Skin epidermis (tissue), 12 donors: ENCODE data around the gene PDE1A.

Experiments used
- H3K27ac ChIP-seq, 21 experiments: fragments of 200-600 bp; sonication (generic) in 11 of 21; one replicate each; pipeline ENCODE4 v1.5.0; 2020; ENCODE audit warnings: mild to moderate bottlenecking in 3 of 21, inconsistent platforms in 2 of 21, moderate library complexity in 2 of 21
- H3K4me3 ChIP-seq, 7 experiments: fragments of 200-600 bp; sonication (generic) in 2 of 7; one replicate each; pipeline ENCODE4 v1.5.0; 2020; ENCODE audit warnings: inconsistent platforms in 2 of 7, mild to moderate bottlenecking in 2 of 7, moderate library complexity in 1 of 7

The PDE1A gene

GRCh38 chr2:182426918-182427240 is at the start of gene PDE1A:
TSS of gene PDE1A (minus strand) at chr2:182427036.
- Histone ChIP-seq H3K4me3 (peak within 1 kb of the TSS in 5 of 7 experiments; percentile 0 to 30 (median 18)), H3K27ac (peak within 1 kb of the TSS in 10 of 21 experiments; percentile 1 to 59 (median 24))

- Histone ChIP-seq H3K4me3 (no peak overlapping the region), H3K27ac (no peak overlapping the region)
These were observed 46.8 kb upstream of the PDE1A start for GRCh38 chr2:182473635-182474034.

GRCh38 chr2:182463760-182464159 is 36.9 kb upstream of the PDE1A start:
- Histone ChIP-seq H3K4me3 (no peak overlapping the region), H3K27ac (no peak overlapping the region)

DNA sequence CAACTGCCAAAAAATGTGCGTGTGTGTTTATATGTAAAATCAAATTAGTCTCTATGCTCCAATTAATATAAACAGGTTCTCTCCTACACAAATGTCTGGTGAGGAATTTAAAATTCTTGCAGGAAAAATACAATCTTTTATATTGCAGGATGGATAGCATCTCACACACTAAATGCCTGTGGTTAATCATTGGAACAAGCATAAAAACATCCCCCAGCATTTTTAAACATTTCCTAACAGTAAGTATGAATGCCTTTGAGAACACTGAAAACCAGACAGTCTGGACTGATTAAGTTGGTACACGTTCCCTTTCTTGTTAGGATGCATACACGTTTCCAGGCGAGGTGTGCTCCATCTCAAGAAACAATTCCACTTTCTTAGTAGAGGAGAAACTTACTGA is 29.9 kb upstream of the PDE1A start:
- H3K4me3 ChIP-seq, result no peak overlapping the region
- H3K27ac ChIP-seq, result no peak overlapping the region

DNA sequence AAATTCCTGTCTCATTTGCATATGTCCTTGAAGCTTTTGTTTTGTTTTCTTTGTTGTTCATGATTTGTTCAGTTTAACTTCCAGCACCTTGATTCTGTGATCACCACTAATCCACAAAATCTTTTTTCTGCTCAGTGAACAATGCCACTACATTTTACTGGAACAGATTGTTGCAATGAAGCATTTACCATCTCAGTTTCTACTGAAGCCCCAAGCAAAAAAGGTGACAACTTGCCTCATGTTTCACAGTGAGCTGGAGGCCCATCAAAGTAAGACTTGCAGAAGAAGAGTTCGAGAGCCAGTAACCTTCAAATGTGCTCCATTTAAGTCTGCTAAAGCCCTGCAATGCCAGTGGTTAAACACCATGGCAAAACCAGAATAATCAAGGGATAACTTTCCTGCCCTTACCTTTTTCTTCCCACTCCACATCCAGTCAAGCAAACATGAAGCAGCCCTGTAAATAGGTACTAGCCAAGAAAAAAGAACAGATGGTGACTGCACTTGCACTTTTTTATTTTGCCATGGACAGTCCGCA is 25.7 kb upstream of the PDE1A start:
- Histone ChIP-seq H3K27ac (no peak overlapping the region), H3K4me3 (no peak overlapping the region)

GRCh38 chr2:182448371-182448770 is 21.5 kb upstream of the PDE1A start:
- no peak overlapping the region for H3K4me3 ChIP-seq

DNA sequence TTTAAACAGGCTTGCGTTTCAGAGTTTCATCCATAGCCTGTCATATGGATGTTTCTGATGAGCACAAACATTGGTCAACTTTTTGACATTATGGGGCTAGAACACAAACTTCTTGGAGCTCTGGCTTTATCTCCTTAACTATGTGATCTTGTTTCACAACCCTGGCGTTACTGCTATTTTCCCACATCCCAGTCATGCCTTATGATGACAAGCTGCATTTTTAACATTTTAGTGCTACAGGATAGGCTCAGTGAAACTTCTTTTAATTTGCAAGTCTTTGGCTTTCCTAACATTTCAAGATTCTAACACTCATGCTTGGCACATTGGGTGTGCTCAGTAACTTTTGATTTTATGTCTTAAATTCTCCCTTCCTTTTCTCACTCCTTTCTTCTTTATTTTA is 21.0 kb upstream of the PDE1A start:
- Histone ChIP-seq H3K27ac (no peak overlapping the region), H3K4me3 (no peak overlapping the region)

More at GRCh38 chr2:182448371-182448770, 21.5 kb upstream of the PDE1A start:
- H3K27ac ChIP-seq, result no peak overlapping the region

- H3K27ac ChIP-seq, result no peak overlapping the region
These were observed 20.3 kb upstream of the PDE1A start for GRCh38 chr2:182447163-182447562.

GRCh38 chr2:182446087-182446486 is 19.3 kb upstream of the PDE1A start:
- no peak overlapping the region for H3K4me3 ChIP-seq
- H3K27ac ChIP-seq, result no peak overlapping the region

More at GRCh38 chr2:182447163-182447562, 20.3 kb upstream of the PDE1A start:
- H3K4me3 ChIP-seq, result no peak overlapping the region

- H3K4me3 ChIP-seq, result no peak overlapping the region
These were observed 18.6 kb upstream of the PDE1A start for GRCh38 chr2:182445391-182445965.

DNA sequence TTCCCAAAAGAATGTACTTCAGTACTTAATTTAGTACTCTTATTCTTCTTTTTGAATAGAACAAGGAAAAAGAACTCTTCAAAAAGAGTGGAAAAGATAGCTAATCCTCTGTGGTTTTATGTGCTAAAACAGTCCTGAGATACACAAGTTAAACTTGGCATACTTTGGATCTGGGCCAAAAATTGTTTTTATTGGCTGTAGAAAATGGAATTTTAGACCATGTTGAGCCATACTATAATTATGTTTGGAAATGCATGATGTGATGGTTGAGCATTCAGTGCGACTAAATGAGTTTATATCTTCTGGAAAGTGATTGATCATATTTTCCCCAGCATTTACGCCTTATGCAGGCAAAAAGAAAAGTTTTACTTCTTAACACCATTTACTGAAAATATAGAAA is 18.0 kb upstream of the PDE1A start:
- no peak overlapping the region for H3K4me3 ChIP-seq
- no peak overlapping the region for H3K27ac ChIP-seq

More at GRCh38 chr2:182445391-182445965, 18.6 kb upstream of the PDE1A start:
- no peak overlapping the region for H3K27ac ChIP-seq

- H3K4me3 ChIP-seq, result no peak overlapping the region
- H3K27ac ChIP-seq, result no peak overlapping the region
These were observed 17.3 kb upstream of the PDE1A start for GRCh38 chr2:182444170-182444569.

GRCh38 chr2:182436252-182436651 is 9.4 kb upstream of the PDE1A start:
- Histone ChIP-seq H3K27ac (no peak overlapping the region), H3K4me3 (no peak overlapping the region)

DNA sequence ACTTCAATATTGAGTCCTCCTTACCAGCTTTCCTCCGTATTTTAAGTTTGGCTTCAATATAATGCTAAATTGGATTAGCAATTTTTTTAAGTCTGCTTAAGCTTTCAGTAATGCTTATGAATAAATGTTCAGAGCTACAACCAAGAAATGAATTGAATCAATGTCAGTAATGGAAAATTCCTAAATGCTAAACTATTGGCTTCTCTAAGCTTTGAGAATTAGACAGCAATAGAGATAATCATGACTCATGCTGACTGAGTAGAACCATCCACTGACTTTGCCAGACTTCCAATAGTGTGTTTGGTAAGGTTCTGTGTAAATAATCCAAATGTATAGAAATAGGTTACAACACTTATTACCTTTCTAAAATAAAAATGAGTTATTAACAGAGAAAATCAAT is 8.9 kb upstream of the PDE1A start:
- no peak overlapping the region for H3K27ac ChIP-seq
- no peak overlapping the region for H3K4me3 ChIP-seq

- H3K4me3 ChIP-seq, result no peak overlapping the region
- no peak overlapping the region for H3K27ac ChIP-seq
These were observed 5.2 kb upstream of the PDE1A start for GRCh38 chr2:182432051-182432450.

DNA sequence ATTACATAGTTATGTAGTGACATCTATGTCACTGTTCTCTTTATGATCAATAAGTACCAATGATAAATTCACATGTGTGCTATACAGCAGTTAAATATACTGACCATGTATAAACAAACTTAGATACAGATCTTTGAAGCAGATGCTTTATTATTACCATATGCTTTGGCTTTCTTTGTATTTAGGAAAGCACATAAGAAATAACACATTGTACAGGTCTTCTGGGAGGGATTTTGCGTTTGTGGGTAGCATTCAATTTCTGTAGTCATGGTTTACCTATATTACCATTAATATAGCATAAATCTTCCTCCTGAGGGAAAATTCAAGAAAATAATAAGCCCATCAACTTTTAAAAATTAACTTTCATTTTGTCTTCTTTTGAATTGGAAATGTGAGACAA is 1.6 kb upstream of the PDE1A start:
- Histone ChIP-seq H3K27ac (no peak overlapping the region), H3K4me3 (no peak overlapping the region)

DNA sequence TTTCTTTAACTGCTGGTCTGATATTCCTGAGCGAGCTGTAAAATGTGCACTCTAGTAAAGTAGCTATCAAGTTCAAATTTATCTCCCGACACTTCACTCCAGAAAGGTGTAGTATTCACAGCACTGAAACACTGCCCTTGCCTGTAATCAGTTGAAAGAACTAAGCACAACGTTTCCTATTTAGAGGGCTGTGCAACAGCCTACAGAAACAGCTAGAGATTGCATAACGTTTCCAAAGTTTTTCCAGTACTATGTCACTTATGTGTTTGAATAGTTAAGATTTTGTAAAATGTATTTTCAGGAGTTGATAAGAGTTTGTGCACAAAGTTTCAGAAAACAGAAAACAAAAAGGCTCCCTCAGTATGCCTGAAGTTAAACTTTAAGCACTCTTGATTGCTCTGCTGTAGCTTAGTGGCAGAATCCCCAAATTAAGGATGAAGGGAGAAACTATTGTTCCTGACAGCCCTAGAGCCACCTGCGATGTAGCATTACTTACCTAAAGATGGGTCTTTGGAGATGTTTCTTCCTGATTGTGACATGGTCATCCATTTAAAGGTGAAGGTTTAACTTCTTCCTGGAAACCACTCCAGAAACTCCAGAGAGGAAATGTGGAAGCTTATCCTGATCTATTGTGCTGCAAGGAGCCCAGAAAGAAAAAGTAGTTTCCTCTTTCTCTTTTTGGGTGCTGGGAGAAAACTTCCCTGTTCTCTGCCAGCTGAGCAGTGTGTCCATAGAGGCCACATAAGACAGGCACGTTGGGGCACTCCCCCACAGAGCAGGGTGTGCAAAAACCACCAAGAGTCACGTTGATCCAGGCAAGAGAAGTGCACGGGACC is 536 bp downstream of the PDE1A start:
- Histone ChIP-seq H3K27ac (peak overlapping the region in 10 of 21 experiments; percentile 1 to 59 (median 24)), H3K4me3 (peak overlapping the region in 5 of 7 experiments; percentile 0 to 30 (median 18))

DNA sequence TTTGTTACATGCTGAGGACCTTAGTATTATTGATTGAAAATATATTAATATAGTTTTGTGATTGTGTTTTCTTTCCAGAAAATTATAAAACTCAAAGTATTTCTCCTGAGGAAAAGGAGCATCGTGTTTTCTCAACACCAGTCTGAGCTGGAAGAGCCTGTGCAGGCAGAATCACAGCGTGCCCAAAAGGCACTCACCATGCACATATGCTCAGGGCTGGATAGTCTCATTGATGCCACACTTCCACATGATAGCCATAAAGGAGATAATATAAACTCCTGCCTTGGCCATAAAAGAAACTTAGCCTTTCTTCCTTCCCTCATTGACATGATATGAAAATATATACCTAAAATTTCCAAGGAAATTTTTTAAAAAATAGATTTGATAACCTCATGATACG is 4.0 kb downstream of the PDE1A start:
- H3K4me3 ChIP-seq, result no peak overlapping the region
- H3K27ac ChIP-seq, result no peak overlapping the region

GRCh38 chr2:182420669-182421068 is 6.2 kb downstream of the PDE1A start:
- Histone ChIP-seq H3K27ac (no peak overlapping the region), H3K4me3 (no peak overlapping the region)

GRCh38 chr2:182416861-182417260 is 10.0 kb downstream of the PDE1A start:
- H3K4me3 ChIP-seq, result no peak overlapping the region
- no peak overlapping the region for H3K27ac ChIP-seq

DNA sequence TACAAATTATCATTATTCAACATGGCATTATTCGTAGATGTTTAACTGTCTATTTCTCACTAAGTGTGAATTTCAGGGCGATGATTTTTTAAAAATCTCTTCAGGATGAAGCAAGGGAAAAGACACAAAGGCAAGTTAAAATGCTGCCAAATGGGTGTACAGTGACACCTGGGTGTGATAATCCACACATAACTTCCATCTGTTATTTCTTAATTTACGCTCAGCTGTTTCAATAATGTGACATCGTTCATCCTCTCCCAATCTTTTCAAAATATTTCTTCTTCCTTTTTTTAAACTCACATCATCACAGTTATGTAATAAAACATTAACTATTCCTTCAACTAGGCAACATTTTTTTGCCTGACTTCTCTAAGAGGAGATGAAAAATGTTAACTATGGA is 10.6 kb downstream of the PDE1A start:
- Histone ChIP-seq H3K4me3 (no peak overlapping the region), H3K27ac (no peak overlapping the region)
